LNCaP clone FGC (cell line): Measurements from ENCODE around the gene PATE3.

ENCODE experiments used
- DNase-seq: peaks from one replicate; pipeline ENCODE4 v3.0.0-alpha.2; 2011; ENCODE audit warnings: low read depth
- H3K4me3 ChIP-seq: 2 replicates; pipeline ENCODE4 v1.5.1; 2011; ENCODE audit warnings: mild to moderate bottlenecking, low read depth, low read length, control low read depth
- TF ChIP-seq, protein P1 (sequence below): IDR thresholded peaks from 2 replicates; pipeline ENCODE4 v1.5.1; 2012; ENCODE audit warnings: mild to moderate bottlenecking; ENCODE audit not compliant: control insufficient read depth, insufficient read depth; ENCODE audit errors: extremely low read depth

Gene PATE3, protein sequence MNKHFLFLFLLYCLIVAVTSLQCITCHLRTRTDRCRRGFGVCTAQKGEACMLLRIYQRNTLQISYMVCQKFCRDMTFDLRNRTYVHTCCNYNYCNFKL

DNA sequence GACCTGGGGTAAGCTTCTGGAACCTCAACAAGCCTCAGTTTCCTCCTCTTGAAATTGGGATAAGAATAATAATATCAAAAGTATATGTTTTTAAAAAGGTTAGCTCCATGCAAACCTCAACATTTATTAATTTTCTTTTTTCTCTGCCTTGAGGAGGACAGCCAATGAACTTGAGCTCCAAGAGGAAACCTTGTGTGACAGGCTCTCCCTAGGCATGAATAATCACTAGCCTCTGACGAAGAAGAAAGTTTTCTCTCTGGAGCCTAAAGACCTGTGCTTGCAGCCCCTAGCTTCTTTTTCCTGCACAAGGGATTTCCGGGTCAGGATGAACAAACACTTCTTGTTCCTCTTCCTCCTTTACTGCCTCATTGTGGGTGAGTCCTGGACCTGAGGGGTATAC lies at the start of gene PATE3:
PATE3 (plus strand) TSS at position 301 of the 400 bp plus-strand sequence; CDS start at position 326, 25 bp downstream.
- no peak within 1 kb of the TSS for H3K4me3 ChIP-seq
- TF ChIP-seq, protein P1, sequence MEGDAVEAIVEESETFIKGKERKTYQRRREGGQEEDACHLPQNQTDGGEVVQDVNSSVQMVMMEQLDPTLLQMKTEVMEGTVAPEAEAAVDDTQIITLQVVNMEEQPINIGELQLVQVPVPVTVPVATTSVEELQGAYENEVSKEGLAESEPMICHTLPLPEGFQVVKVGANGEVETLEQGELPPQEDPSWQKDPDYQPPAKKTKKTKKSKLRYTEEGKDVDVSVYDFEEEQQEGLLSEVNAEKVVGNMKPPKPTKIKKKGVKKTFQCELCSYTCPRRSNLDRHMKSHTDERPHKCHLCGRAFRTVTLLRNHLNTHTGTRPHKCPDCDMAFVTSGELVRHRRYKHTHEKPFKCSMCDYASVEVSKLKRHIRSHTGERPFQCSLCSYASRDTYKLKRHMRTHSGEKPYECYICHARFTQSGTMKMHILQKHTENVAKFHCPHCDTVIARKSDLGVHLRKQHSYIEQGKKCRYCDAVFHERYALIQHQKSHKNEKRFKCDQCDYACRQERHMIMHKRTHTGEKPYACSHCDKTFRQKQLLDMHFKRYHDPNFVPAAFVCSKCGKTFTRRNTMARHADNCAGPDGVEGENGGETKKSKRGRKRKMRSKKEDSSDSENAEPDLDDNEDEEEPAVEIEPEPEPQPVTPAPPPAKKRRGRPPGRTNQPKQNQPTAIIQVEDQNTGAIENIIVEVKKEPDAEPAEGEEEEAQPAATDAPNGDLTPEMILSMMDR = no peak
- DNase-seq = no peak

DNA sequence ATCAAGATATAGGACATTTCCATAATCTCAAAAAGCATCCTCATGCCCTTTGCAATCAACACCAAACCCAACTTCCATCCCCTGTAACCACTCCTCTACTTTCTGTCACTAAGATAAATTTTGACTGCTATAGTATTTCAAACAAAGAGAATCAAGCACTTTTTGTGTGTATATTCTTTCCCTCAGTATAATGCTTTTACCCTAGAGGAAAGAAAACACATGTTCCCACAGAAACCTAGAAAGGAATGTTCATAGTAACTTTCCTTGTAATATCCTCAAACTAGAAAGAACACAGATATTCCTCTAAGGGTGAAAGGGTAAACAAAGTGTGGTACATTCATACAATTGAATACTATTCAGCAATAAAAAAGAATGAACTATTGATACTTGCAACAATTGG lies 47.3 kb upstream of the PATE3 start:
- no peak for DNase-seq
- TF ChIP-seq, protein P1 = no peak
- H3K4me3 ChIP-seq = no peak overlapping the region

DNA sequence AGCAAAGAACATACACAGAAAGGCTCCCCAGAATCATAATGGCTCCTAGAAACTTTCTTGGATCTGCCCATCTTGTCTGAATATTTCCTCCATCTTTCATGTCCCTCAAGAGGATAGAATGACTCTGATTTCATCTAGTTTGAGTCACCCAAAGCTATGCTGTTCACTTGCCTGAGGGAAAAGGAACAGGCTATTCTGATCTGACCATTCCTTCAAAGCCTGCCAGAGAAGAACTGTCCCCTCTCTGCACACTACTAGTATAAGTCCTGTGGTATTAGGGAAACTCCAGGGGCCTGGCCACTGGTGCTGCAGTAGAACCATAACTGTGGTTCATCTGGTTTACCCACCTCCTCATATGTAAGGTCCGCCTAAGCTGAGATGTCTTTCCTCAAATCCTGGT lies 44.2 kb upstream of the PATE3 start:
- DNase-seq = no peak
- TF ChIP-seq, protein P1 = no peak
- H3K4me3 ChIP-seq = no peak overlapping the region

DNA sequence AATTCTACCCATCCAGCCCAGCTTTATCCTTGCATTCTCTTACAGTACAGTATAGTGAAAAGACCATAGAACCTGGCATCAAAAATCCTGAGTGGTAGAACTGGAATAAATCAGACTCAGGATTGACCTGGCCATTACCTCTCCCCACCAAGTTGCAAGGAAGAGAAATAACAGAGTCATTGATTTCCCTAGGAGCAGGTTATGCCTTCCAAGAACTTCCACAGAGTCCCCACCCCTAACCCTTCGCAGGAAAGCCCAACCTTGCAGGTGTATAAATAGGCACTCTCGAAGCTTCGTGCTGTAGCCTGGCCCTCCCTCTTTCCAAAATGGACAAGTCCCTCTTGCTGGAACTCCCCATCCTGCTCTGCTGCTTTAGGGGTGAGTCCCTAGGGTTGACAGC lies 41.9 kb upstream of the PATE3 start, which contains the start of gene PATE1:
PATE1 (plus strand) TSS at position 301 of the 400 bp plus-strand sequence; CDS start at position 327, 26 bp downstream.
- H3K4me3 ChIP-seq = no peak within 1 kb of the TSS
- TF ChIP-seq, protein P1 = no peak
- no peak for DNase-seq

DNA sequence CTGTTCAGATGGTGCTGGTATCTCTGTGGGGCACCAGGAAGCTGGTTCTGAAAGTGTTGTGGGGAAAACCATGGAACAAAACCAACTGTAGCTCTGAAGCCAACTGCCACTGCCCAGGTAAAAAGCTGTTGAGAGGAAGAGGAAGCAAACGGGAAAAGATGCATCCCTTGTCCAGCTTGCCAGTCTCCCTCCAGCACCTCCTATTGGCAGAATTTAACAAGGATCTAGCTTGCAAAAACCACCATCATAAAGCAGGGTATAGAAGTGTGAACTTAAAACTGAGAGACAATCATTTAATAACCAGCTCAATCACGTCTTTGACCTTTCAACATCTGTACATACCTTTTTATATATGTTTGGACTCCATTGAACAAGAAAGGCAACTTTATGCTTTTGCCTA lies 37.3 kb upstream of the PATE3 start:
- no peak overlapping the region for H3K4me3 ChIP-seq
- TF ChIP-seq, protein P1 = no peak

DNA sequence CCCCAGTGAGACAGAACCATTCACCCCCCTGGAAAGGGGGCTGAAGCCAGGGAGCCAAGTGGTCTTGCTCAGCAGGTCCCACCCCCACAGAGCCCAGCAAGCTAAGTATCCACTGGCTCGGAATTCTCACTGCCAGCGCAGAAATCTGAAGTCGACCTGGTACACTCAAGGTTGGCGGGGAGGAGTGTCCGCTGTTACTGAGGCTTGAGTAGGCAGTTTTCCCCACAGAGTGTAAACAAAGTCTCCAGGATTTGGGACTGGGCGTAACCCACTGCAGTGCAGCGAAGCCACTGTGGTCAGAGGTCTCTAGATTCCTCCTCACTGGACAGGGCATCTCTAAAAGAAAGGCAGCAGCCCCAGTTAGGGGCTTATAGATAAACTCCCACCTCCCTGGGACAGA lies 31.9 kb upstream of the PATE3 start:
- DNase-seq = no peak
- TF ChIP-seq, protein P1 = no peak

More for the DNA sequence above, 37.3 kb upstream of the PATE3 start:
- no peak for DNase-seq

DNA sequence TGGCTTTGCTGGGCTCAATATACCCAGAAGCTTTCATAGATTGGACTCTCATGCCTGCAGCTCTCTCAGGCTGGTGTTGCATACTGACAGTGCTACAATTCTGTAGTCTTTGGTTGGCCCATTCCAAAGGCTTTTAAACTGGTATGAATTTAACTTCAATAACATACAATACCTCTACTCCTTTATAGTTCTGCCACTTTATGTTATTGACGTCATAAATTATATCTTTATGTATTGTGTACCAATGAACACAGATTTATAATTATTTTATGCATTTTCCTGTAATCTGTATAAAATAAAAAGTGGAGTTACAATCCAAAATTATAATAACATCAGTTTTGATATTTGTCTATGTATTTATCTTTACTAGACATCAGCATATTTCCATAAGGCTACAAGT lies 25.5 kb upstream of the PATE3 start:
- TF ChIP-seq, protein P1 = no peak
- DNase-seq = no peak
- no peak overlapping the region for H3K4me3 ChIP-seq

More for the DNA sequence above, 31.9 kb upstream of the PATE3 start:
- H3K4me3 ChIP-seq = no peak overlapping the region
